ENCODE results near the gene SLC35A1. TPM values are rescaled to one million over a fixed set of nuclear protein-coding genes. Genes with fewer than 3 reads are reported as not detected.

Gene SLC35A1
- total RNA-seq, 1 experiment from 2014 or later, result 6.4 TPM

- TF ChIP-seq JUN (CRISPR knock-in tag; IDR thresholded peaks at IDR 0.05), result no peak
- no peak for TF ChIP-seq ZNF317 (CRISPR knock-in tag; IDR thresholded peaks at IDR 0.05; ENCODE audit: borderline replicate concordance, low read depth)
- no peak for TF ChIP-seq TEAD1 (CRISPR knock-in tag; IDR thresholded peaks at IDR 0.05)
- TF ChIP-seq NR1H2 (CRISPR knock-in tag; IDR thresholded peaks at IDR 0.05), result no peak
Observed at GRCh38 chr6:87501809-87502572, 29.2 kb downstream of the SLC35A1 start (continued).

GRCh38 chr6:87504441-87504840 is 31.7 kb downstream of the SLC35A1 start:
- 0 out of 2 replicates have a peak overlapping the region, but pooled peaks have one; percentile 59 for H3K27ac Mint-ChIP-seq
- H3K36me3 Mint-ChIP-seq, result no peaks in the 10 kb centered on the region
- no peaks in the 10 kb centered on the region for H3K4me1 Mint-ChIP-seq
- H3K4me3 Mint-ChIP-seq, result no peak overlapping the region
- TF ChIP-seq NFYB (CRISPR knock-in tag; conservative IDR thresholded peaks at IDR 0.05; ENCODE audit: low read depth) (no peak), ZNF138 (CRISPR knock-in tag; conservative IDR thresholded peaks at IDR 0.05) (no peak), NR3C1 (CRISPR knock-in tag; conservative IDR thresholded peaks at IDR 0.05; ENCODE audit: low read depth) (no peak), E2F5 (CRISPR knock-in tag; IDR thresholded peaks at IDR 0.05) (no peak), ZNF121 (CRISPR knock-in tag; IDR thresholded peaks at IDR 0.05) (no peak), FOXP1 (CRISPR knock-in tag; IDR thresholded peaks at IDR 0.05; ENCODE audit: borderline replicate concordance) (no peak), SMAD3 (CRISPR knock-in tag; IDR thresholded peaks at IDR 0.05; ENCODE audit: borderline replicate concordance) (no peak), ESRRA (CRISPR knock-in tag; IDR thresholded peaks at IDR 0.05; ENCODE audit: borderline replicate concordance) (no peak), MXD4 (CRISPR knock-in tag; IDR thresholded peaks at IDR 0.05; ENCODE audit: borderline replicate concordance) (no peak)
- TF ChIP-seq, protein P1, sequence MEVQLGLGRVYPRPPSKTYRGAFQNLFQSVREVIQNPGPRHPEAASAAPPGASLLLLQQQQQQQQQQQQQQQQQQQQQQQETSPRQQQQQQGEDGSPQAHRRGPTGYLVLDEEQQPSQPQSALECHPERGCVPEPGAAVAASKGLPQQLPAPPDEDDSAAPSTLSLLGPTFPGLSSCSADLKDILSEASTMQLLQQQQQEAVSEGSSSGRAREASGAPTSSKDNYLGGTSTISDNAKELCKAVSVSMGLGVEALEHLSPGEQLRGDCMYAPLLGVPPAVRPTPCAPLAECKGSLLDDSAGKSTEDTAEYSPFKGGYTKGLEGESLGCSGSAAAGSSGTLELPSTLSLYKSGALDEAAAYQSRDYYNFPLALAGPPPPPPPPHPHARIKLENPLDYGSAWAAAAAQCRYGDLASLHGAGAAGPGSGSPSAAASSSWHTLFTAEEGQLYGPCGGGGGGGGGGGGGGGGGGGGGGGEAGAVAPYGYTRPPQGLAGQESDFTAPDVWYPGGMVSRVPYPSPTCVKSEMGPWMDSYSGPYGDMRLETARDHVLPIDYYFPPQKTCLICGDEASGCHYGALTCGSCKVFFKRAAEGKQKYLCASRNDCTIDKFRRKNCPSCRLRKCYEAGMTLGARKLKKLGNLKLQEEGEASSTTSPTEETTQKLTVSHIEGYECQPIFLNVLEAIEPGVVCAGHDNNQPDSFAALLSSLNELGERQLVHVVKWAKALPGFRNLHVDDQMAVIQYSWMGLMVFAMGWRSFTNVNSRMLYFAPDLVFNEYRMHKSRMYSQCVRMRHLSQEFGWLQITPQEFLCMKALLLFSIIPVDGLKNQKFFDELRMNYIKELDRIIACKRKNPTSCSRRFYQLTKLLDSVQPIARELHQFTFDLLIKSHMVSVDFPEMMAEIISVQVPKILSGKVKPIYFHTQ (CRISPR knock-in tag; IDR thresholded peaks at IDR 0.05), result no peak
- TF ChIP-seq, protein P2, sequence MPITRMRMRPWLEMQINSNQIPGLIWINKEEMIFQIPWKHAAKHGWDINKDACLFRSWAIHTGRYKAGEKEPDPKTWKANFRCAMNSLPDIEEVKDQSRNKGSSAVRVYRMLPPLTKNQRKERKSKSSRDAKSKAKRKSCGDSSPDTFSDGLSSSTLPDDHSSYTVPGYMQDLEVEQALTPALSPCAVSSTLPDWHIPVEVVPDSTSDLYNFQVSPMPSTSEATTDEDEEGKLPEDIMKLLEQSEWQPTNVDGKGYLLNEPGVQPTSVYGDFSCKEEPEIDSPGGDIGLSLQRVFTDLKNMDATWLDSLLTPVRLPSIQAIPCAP (CRISPR knock-in tag; IDR thresholded peaks at IDR 0.05), result no peak
- ATAC-seq, result no peak
- CTCF ChIA-PET, result no interaction called here
- no peaks in the 10 kb centered on the region for H3K9me3 Mint-ChIP-seq
- POLR2A ChIA-PET, result interaction anchor here (0.6 kb wide), 1 partner anchor 96 kb away, joined by 4 read pairs; no protein-coding TSS in a partner anchor
- no peak for DNase-seq (ENCODE audit: low spot score)
- no peaks in the 10 kb centered on the region for H3K27me3 Mint-ChIP-seq (ENCODE audit: low read depth)

DNA sequence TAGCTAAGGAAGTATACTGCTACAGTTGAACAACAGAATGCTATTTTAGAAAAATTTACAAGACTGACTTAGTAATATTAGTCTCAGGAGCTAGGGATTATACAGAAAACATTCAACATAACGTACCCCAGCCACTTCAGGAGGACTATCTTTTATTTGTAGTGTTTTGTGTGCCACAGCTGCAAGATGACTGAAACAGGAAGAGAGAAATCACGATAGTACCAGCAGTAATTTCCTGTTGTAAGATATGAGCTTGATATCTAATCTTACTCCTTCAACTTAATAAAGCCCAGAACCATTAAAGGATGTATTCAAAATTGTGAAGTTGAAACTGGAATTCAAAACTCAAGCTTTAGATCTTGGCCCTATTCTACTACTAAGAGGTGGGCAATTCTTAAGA is 42.1 kb downstream of the SLC35A1 start:
- no peaks in the 10 kb centered on the region for H3K27me3 Mint-ChIP-seq (ENCODE audit: low read depth)
- TF ChIP-seq ZNF425 (CRISPR knock-in tag; conservative IDR thresholded peaks at IDR 0.05) (no peak), ATF6 (CRISPR knock-in tag; IDR thresholded peaks at IDR 0.05) (no peak), SMAD4 (CRISPR knock-in tag; IDR thresholded peaks at IDR 0.05) (no peak), ZNF396 (CRISPR knock-in tag; IDR thresholded peaks at IDR 0.05; ENCODE audit: borderline replicate concordance) (no peak), ZNF423 (CRISPR knock-in tag; IDR thresholded peaks at IDR 0.05) (no peak)
- TF ChIP-seq, protein P3, sequence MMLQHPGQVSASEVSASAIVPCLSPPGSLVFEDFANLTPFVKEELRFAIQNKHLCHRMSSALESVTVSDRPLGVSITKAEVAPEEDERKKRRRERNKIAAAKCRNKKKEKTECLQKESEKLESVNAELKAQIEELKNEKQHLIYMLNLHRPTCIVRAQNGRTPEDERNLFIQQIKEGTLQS (CRISPR knock-in tag; conservative IDR thresholded peaks at IDR 0.05), result no peak
- no peaks in the 10 kb centered on the region for H3K4me1 Mint-ChIP-seq
- ChIA-PET POLR2A (interaction anchor here (0.7 kb wide), 1 partner anchor 376 kb away, joined by 3 read pairs; no protein-coding TSS in a partner anchor), CTCF (no interaction called here)
- H3K27ac Mint-ChIP-seq, result no peak overlapping the region
- DNase-seq (ENCODE audit: low spot score) (no peak), ATAC-seq (no peak)
- H3K36me3 Mint-ChIP-seq, result peaks cover 57% of the 10 kb centered on the region
- H3K4me3 Mint-ChIP-seq, result no peak overlapping the region
- H3K9me3 Mint-ChIP-seq, result no peaks in the 10 kb centered on the region

Data from WTC11 (cell line).